Fibroblast of lung (primary cell): ENCODE measurements around the gene YJEFN3.

Experiments used
- CTCF ChIP-seq, 2 donors: IDR thresholded peaks in 1 of 2; conservative IDR thresholded peaks in 1 of 2; 1 replicate in 1 of 2; 2 replicates in 1 of 2; pipeline ENCODE4 v1.5.1; 2011 to 2012; ENCODE audit warnings: low read length in 2 of 2, control low read depth in 1 of 2, inconsistent platforms in 1 of 2, low read depth in 1 of 2, mild to moderate bottlenecking in 1 of 2
- EZH2 ChIP-seq: IDR thresholded peaks from 2 replicates; pipeline ENCODE4 v1.5.1; 2012; ENCODE audit warnings: low read length, control low read depth, mild to moderate bottlenecking; ENCODE audit errors: missing control alignments

GRCh38 chr19:19502808-19503602, 25.7 kb upstream of the YJEFN3 start:
- TF ChIP-seq EZH2 (no peak), CTCF (conservative IDR thresholded peaks at IDR 0.05 in 1 of 2, IDR thresholded peaks at IDR 0.05 in 1 of 2; ENCODE audit: low read depth in 1 of 2, low read length in 2 of 2) (no peak)
